ENCODE measurements around the gene GLYAT.

DNA sequence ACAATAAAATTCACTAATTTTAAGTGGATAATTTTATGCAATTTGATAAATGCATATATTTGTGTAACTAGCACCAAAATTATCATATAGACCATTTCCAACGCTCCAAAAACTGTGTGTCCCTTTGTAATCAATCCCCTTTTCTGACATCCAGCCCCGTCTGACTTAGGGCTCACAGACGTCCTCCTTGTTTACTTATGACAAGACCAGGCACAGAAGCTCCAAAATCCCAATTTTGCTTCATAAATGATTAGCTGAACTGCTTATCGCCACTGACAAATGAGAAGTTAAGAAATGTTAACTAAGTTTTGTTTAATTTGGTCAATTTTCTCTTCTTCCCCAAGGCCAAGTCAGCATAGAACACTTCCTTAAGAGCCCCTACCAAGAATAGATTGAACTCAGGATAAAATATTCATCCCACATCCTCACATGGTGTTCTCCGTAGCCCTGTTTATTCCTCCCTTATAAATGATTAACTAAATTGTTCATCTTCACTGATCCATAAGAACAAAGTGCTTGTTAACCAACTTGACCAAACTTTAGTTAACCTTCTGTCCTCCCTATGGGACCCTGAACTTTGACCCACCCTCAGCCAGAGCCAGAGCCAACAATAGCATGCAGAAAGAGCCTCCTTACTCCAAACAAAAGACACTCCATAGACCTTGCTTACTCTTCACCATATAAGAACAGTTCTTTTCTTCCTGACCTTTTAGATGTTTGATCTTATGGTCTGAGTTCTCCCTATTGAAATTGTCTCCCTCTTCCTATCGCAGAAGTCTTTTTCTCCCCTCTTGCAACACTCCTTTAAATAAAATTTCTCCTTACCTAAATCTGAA lies 30.8 kb upstream of the GLYAT start:
- TF ChIP-seq, protein P1, sequence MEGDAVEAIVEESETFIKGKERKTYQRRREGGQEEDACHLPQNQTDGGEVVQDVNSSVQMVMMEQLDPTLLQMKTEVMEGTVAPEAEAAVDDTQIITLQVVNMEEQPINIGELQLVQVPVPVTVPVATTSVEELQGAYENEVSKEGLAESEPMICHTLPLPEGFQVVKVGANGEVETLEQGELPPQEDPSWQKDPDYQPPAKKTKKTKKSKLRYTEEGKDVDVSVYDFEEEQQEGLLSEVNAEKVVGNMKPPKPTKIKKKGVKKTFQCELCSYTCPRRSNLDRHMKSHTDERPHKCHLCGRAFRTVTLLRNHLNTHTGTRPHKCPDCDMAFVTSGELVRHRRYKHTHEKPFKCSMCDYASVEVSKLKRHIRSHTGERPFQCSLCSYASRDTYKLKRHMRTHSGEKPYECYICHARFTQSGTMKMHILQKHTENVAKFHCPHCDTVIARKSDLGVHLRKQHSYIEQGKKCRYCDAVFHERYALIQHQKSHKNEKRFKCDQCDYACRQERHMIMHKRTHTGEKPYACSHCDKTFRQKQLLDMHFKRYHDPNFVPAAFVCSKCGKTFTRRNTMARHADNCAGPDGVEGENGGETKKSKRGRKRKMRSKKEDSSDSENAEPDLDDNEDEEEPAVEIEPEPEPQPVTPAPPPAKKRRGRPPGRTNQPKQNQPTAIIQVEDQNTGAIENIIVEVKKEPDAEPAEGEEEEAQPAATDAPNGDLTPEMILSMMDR (IDR thresholded peaks at IDR 0.05; ENCODE audit: low read depth, low read length): no peak
- TF ChIP-seq EZH2phosphoT487 (IDR thresholded peaks at IDR 0.05; ENCODE audit: low read depth): no peak
